ENCODE data around the gene MRPL55.

MRPL55 gene

DNA sequence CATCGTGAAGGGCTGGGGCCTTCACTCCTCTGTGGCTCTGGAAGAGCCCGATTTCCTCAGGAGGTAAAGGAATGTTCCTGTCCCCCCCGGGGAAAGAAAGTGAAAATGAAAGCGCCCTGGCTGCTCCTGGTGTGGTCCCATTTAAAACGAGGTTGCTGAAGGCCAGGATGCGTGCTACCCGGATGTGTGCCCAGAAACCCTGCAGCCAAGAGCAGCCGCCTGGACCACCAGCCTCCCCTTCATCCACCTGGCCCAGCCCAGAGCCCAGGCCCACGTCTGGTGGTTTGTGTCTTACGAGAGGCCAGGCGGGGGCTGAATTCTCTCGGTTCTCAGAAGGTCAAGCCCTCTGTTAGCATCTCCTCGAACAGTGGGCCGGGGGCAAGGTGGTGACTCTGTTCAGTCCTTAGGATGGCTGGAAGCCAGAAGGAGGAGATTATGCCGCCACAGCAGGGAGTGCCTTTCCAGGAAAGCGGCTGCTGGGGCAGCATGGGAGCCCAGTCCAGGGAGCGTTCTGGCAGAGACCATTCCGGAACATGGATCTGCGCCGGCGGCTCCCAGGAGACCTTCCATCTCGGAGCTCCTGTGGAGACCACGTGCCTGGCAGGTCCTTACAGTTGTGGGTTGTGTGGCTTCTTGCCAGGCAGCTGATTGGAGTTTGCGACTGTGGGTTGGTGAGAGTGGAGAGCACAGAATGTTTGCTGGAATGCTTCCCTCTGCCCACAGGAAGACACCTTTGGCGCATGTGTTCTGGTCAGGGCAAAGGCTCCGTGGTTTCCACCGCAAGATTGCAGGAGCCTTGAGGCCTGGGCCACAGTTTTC is 32.3 kb upstream of the MRPL55 start:
- no peak for TF ChIP-seq GABPA (IDR thresholded peaks at IDR 0.05; ENCODE audit: low read depth)
- no peak for TF ChIP-seq POLR2AphosphoS5 (IDR thresholded peaks at IDR 0.05; ENCODE audit: low read depth)
- TF ChIP-seq SPI1 (IDR thresholded peaks at IDR 0.05; ENCODE audit: borderline replicate concordance, low read depth): no peak
- no peak for TF ChIP-seq CTCF (IDR thresholded peaks at IDR 0.05; ENCODE audit: insufficient read depth, low read length)
- TF ChIP-seq, protein P1, sequence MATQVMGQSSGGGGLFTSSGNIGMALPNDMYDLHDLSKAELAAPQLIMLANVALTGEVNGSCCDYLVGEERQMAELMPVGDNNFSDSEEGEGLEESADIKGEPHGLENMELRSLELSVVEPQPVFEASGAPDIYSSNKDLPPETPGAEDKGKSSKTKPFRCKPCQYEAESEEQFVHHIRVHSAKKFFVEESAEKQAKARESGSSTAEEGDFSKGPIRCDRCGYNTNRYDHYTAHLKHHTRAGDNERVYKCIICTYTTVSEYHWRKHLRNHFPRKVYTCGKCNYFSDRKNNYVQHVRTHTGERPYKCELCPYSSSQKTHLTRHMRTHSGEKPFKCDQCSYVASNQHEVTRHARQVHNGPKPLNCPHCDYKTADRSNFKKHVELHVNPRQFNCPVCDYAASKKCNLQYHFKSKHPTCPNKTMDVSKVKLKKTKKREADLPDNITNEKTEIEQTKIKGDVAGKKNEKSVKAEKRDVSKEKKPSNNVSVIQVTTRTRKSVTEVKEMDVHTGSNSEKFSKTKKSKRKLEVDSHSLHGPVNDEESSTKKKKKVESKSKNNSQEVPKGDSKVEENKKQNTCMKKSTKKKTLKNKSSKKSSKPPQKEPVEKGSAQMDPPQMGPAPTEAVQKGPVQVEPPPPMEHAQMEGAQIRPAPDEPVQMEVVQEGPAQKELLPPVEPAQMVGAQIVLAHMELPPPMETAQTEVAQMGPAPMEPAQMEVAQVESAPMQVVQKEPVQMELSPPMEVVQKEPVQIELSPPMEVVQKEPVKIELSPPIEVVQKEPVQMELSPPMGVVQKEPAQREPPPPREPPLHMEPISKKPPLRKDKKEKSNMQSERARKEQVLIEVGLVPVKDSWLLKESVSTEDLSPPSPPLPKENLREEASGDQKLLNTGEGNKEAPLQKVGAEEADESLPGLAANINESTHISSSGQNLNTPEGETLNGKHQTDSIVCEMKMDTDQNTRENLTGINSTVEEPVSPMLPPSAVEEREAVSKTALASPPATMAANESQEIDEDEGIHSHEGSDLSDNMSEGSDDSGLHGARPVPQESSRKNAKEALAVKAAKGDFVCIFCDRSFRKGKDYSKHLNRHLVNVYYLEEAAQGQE (IDR thresholded peaks at IDR 0.05; ENCODE audit: insufficient replicate concordance, low read depth): no peak
- peak overlapping the region; percentile 97 for H3K4me3 ChIP-seq (replicated peaks; ENCODE audit: insufficient read depth, low read length)
- H3K27me3 ChIP-seq (ENCODE audit: insufficient read depth, poor library complexity, severe bottlenecking): no peaks in the 10 kb centered on the region
- H3K27ac ChIP-seq (replicated peaks): no peak overlapping the region
- DNase-seq (ENCODE audit: low read depth in 1 of 2, low spot score in 1 of 2): no peak

DNA sequence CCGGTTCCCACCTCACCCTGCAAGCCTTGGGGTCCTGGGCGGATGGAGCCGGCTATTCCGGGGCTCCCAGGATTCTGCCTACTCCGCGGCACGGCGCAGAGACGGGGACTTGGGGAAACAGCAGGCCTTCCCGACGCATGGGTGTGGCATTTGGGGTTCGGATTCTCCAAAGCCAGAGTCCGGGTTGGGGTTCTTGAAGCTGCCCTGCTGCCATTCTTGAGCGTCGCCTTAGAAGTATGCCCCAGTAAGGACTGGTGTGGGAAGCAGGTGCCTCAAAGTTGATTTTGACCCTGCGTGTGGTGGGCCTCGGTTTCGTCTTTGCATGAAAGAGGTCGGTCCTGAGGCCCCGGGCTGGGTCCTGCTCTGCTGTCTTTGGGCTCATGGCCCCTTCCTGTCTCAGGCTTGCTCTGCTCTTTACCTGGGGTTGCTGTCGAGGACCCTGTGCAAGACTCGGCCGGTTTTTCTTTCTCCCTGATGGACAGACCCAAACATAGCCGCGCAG is 31.7 kb upstream of the MRPL55 start:
- Histone ChIP-seq H3K27me3 (ENCODE audit: insufficient read depth, poor library complexity, severe bottlenecking) (no peaks in the 10 kb centered on the region), H3K4me3 (replicated peaks; ENCODE audit: insufficient read depth, low read length) (peak overlapping the region; percentile 97), H3K27ac (replicated peaks) (peak overlapping the region; percentile 78)
- DNase-seq (ENCODE audit: low read depth in 1 of 2, low spot score in 1 of 2): no peak
- TF ChIP-seq POLR2AphosphoS5 (IDR thresholded peaks at IDR 0.05; ENCODE audit: low read depth) (no peak), CTCF (IDR thresholded peaks at IDR 0.05; ENCODE audit: insufficient read depth, low read length) (no peak), SPI1 (IDR thresholded peaks at IDR 0.05; ENCODE audit: borderline replicate concordance, low read depth) (no peak), GABPA (IDR thresholded peaks at IDR 0.05; ENCODE audit: low read depth) (no peak)
- TF ChIP-seq, protein P1 (IDR thresholded peaks at IDR 0.05; ENCODE audit: insufficient replicate concordance, low read depth): no peak

DNA sequence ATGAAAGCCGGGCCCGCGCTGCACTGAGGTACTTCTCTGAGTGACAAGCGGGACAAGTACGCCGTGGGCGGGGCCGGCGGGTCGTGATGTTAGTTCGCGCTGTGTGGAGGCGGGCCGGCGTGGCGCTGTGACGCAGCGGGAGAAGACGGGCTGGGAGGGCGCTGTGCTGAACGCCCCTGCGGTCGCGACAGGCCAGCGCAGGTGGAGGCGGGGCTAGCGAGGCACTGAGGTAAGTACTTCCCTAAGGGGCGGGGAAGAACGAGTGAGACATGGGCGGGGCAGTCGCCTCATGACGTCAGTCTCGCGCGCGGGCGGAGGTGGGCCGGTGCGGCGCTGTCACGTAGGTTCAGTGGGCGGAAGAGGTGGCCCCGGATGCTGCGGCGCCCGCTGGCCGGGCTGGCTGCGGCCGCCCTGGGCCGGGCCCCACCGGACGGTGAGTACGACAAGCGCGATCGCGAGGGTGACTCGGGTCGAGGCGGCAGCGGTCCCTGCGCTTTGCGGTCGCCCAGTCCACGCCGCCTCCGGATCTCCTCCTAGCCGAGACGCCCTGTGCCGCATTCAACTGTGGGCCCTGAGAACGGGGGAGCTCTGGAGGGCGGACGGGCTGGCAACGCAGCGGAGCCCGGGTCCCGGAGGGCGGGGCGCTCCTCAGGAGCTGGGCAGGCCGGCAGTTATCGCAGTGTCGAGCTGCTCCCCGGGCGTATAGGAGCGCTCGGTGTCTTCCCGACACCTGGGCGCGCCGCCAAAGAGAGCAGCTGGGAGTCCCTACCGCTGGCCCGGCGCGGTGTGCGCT is 31.0 kb upstream of the MRPL55 start, which contains the start of gene GUK1:
GUK1 (plus strand) TSS at position 349 of the 793 bp plus-strand sequence; CDS start at position 373, 24 bp downstream.
- peak; percentile 100 for DNase-seq (ENCODE audit: low read depth in 1 of 2, low spot score in 1 of 2)
- Histone ChIP-seq H3K27ac (replicated peaks) (peak within 1 kb of the TSS; percentile 78), H3K4me3 (replicated peaks; ENCODE audit: insufficient read depth, low read length) (peak within 1 kb of the TSS; percentile 97), H3K27me3 (ENCODE audit: insufficient read depth, poor library complexity, severe bottlenecking) (no peaks in the 10 kb centered on the region)
- 0 out of 2 replicates have a peak, but pooled peaks have one; percentile 37 for TF ChIP-seq GABPA (IDR thresholded peaks at IDR 0.05; ENCODE audit: low read depth)
- peak; percentile 1; the same call in 1 of the 2 replicates for TF ChIP-seq SPI1 (IDR thresholded peaks at IDR 0.05; ENCODE audit: borderline replicate concordance, low read depth)
- no peak; the same call in 1 of the 2 replicates for TF ChIP-seq POLR2AphosphoS5 (IDR thresholded peaks at IDR 0.05; ENCODE audit: low read depth)
